Panc1 (cell line): ENCODE results near the gene FAM117A. TPM values are rescaled to one million over a fixed set of nuclear protein-coding genes. Genes with fewer than 3 reads are reported as not detected.

Experiments used
- ATAC-seq: fragments of 200-7000 bp; cut with Tn5 transposase; 2 replicates; pipeline ENCODE4 v1.9.1; 2020; ENCODE audit warnings: mild to moderate bottlenecking, moderate library complexity
- BruUV-seq: library from RNA; stranded (reverse); fragments of 400-500 nt; replicated peaks from 2 replicates; lab custom pipeline; 2021; lab: Mats Ljungman, UMichigan
- CTCF ChIA-PET: fragments of 300-600 bp; sonication (Branson Sonifier 250); formaldehyde crosslinking; loops from one replicate; lab custom pipeline; 2022; ENCODE audit warnings: antibody characterized with exemption; lab: Charles Lee
- POLR2A ChIA-PET: fragments of 300-600 bp; sonication (Branson Sonifier 250); formaldehyde crosslinking; loops from one replicate; lab custom pipeline; 2022; ENCODE audit warnings: antibody characterized with exemption; lab: Charles Lee
- DNase-seq: peaks from one replicate; pipeline ENCODE4 v3.0.0-alpha.2; 2010; ENCODE audit warnings: low read depth, low spot score
- H3K27ac ChIP-seq: 2 replicates; pipeline ENCODE4 v1.5.1; 2011; ENCODE audit warnings: mild to moderate bottlenecking, low read length, inconsistent platforms
- H3K27me3 ChIP-seq: fragments of 200-500 bp; sonication (Bioruptor generic); 2 replicates; pipeline ENCODE4 v1.6.0; 2014; ENCODE audit warnings: low read length, inconsistent platforms; ENCODE audit not compliant: control insufficient read depth, insufficient read depth
- H3K36me3 ChIP-seq: fragments of 200-500 bp; sonication (Bioruptor generic); 2 replicates; pipeline ENCODE4 v1.5.1; 2014; ENCODE audit warnings: inconsistent platforms, mild to moderate bottlenecking, low read length, moderate library complexity; ENCODE audit not compliant: control insufficient read depth, insufficient read depth
- H3K4me1 ChIP-seq: 2 replicates; pipeline ENCODE4 v1.5.1; 2011; ENCODE audit warnings: inconsistent platforms, mild to moderate bottlenecking, low read length, moderate library complexity; ENCODE audit not compliant: control insufficient read depth, insufficient read depth
- H3K4me3 ChIP-seq, 2 experiments: 2 replicates each; pipeline ENCODE4 v1.5.1; 2011 to 2012; ENCODE audit warnings: low read depth in 2 of 2, low read length in 2 of 2, mild to moderate bottlenecking in 2 of 2, inconsistent platforms in 1 of 2, moderate library complexity in 1 of 2
- H3K9me3 ChIP-seq: fragments of 200-500 bp; sonication (Bioruptor generic); 2 replicates; pipeline ENCODE4 v1.5.1; 2014; ENCODE audit warnings: low read depth, mild to moderate bottlenecking, inconsistent platforms, low read length, moderate library complexity; ENCODE audit not compliant: control insufficient read depth, insufficient read depth
- CTCF ChIP-seq: fragments of 450-650 bp; IDR thresholded peaks from 2 replicates; pipeline ENCODE4 v1.5.1; 2017; ENCODE audit warnings: mild to moderate bottlenecking
- POLR2AphosphoS5 ChIP-seq: IDR thresholded peaks from 2 replicates; pipeline ENCODE4 v1.6.1; 2012; ENCODE audit warnings: mild to moderate bottlenecking, low read depth, low read length, moderate library complexity
- REST ChIP-seq, 2 experiments: IDR thresholded peaks; 2 replicates each; pipeline ENCODE4 v1.6.1; 2011 to 2012; ENCODE audit warnings: low read depth in 2 of 2, control low read depth in 1 of 2, low read length in 1 of 2, mild to moderate bottlenecking in 1 of 2, moderate library complexity in 1 of 2; ENCODE audit not compliant: insufficient read depth in 1 of 2
- SIN3A ChIP-seq: IDR thresholded peaks from 2 replicates; pipeline ENCODE4 v1.6.1; 2012; ENCODE audit warnings: low read depth, mild to moderate bottlenecking, low read length, moderate library complexity, borderline replicate concordance; ENCODE audit not compliant: insufficient read depth
- TCF7L2 ChIP-seq: IDR thresholded peaks from 2 replicates; pipeline ENCODE4 v1.6.1; 2011; ENCODE audit warnings: mild to moderate bottlenecking, low read depth, low read length, inconsistent platforms
- in situ Hi-C: cut with HindIII; loops from 2 replicates; pipeline ENCODE4 v1.10.0; 2016; ENCODE audit warnings: low sequenced_read_pairs, low pct_unique_long_range_greater_than_20kb
- intact Hi-C: fragments of 100-400 bp; cut with micrococcal nuclease; formaldehyde crosslinking; loops from one replicate; pipeline ENCODE4 v1.10.0; 2022; ENCODE audit not compliant: unreplicated experiment
- total RNA-seq: library from RNA; stranded (reverse); gene quantifications from one replicate; pipeline ENCODE4 v1.2.1, GENCODE V29; 2021; ENCODE audit not compliant: unreplicated experiment

Gene FAM117A
- total RNA-seq, 1 experiment from 2014 or later = 8.0 TPM

- peaks cover 9% of the 10 kb centered on the region for H3K4me1 ChIP-seq
- intact Hi-C loops = no loop called here
These were observed 86.6 kb downstream of the FAM117A start for GRCh38 chr17:49677134-49677932.

GRCh38 chr17:49676276-49676868 lies 87.6 kb downstream of the FAM117A start:
- H3K4me3 ChIP-seq = peak overlapping the region; percentile 68 to 73
- TF ChIP-seq CTCF (no peak), TCF7L2 (no peak), REST (IDR thresholded peaks at IDR 0.05; ENCODE audit: insufficient read depth in 1 of 2, low read depth in 2 of 2, low read length in 1 of 2) (no peak), SIN3A (no peak), POLR2AphosphoS5 (no peak)
- no peaks in the 10 kb centered on the region for H3K9me3 ChIP-seq
- ChIA-PET POLR2A (no interaction called here), CTCF (no interaction called here)
- BruUV-seq = TSS peak; percentile 67
- H3K27me3 ChIP-seq = no peaks in the 10 kb centered on the region
- peaks cover 9% of the 10 kb centered on the region for H3K4me1 ChIP-seq
- H3K36me3 ChIP-seq = peaks cover 7% of the 10 kb centered on the region; the same call in 1 of the 2 replicates
- in situ Hi-C loops (no loop called here), intact Hi-C loops (no loop called here)
- peak overlapping the region; percentile 99 for H3K27ac ChIP-seq
- DNase-seq (no peak), ATAC-seq (no peak)

More at GRCh38 chr17:49677134-49677932, 86.6 kb downstream of the FAM117A start:
- H3K36me3 ChIP-seq = peaks cover 7% of the 10 kb centered on the region; the same call in 1 of the 2 replicates
- BruUV-seq = no TSS peak
- CTCF ChIA-PET = interaction anchor here (0.6 to 0.7 kb wide), 6 partner anchors 31 to 320 kb away, joined by 3 to 11 read pairs (median 6); no protein-coding TSS in a partner anchor
- H3K9me3 ChIP-seq = no peaks in the 10 kb centered on the region
- POLR2A ChIA-PET = interaction anchor here (0.6 to 0.7 kb wide), 6 partner anchors 29 to 317 kb away, joined by 3 to 14 read pairs (median 4); partner anchors contain the start of genes DLX3 and PHB1
- TF ChIP-seq POLR2AphosphoS5 (peak; percentile 54), CTCF (no peak)
- peak overlapping the region; percentile 68 to 73 for H3K4me3 ChIP-seq
- ATAC-seq (peak; percentile 88), DNase-seq (peak; percentile 67)
- H3K27me3 ChIP-seq = no peaks in the 10 kb centered on the region
- in situ Hi-C loops = no loop called here
- peak overlapping the region; percentile 99 for H3K27ac ChIP-seq
